DND-41 (cell line): ENCODE measurements around the gene GSK3A.
A peak's percentile ranks its signal among the peaks of the same experiment; 100 is the strongest.

Source experiments
- ATAC-seq: fragments of 200-7000 bp; cut with Tn5 transposase; 3 replicates; pipeline ENCODE4 v1.9.1; 2021; ENCODE audit warnings: low read depth; ENCODE audit not compliant: insufficient read depth
- DNase-seq: peaks from one replicate; pipeline ENCODE4 v3.0.0-alpha.2; 2020
- H2AFZ ChIP-seq: 2 replicates; pipeline ENCODE4 v1.6.0; 2012; ENCODE audit warnings: low read depth, low read length
- H3K27ac ChIP-seq: 2 replicates; pipeline ENCODE4 v1.5.1; 2012; ENCODE audit warnings: low read length, inconsistent platforms
- H3K27me3 ChIP-seq: fragments of 200-600 bp; sonication (generic); 2 replicates; pipeline ENCODE4 v1.6.0; 2012; ENCODE audit warnings: low read length, mild to moderate bottlenecking, inconsistent platforms; ENCODE audit not compliant: insufficient read depth, poor library complexity
- H3K36me3 ChIP-seq: 2 replicates; pipeline ENCODE4 v1.5.1; 2012; ENCODE audit warnings: low read length, inconsistent platforms; ENCODE audit not compliant: insufficient read depth
- H3K4me1 ChIP-seq: 2 replicates; pipeline ENCODE4 v1.5.1; 2012; ENCODE audit warnings: mild to moderate bottlenecking, low read length; ENCODE audit not compliant: insufficient read depth
- H3K4me2 ChIP-seq: 2 replicates; pipeline ENCODE4 v1.6.0; 2012; ENCODE audit warnings: mild to moderate bottlenecking, moderate library complexity, low read length, inconsistent platforms; ENCODE audit not compliant: insufficient read depth
- H3K4me3 ChIP-seq, 2 experiments: fragments of 200-600 bp in 1 of 2; shearing (Covaris generic) in 1 of 2; 2 replicates each; pipeline ENCODE4 v1.5.1; 2012 to 2016; ENCODE audit warnings: inconsistent platforms in 2 of 2, low read length in 2 of 2, mild to moderate bottlenecking in 2 of 2, low read depth in 1 of 2, moderate library complexity in 1 of 2
- H3K79me2 ChIP-seq: 2 replicates; pipeline ENCODE4 v1.6.0; 2012; ENCODE audit warnings: low read length, inconsistent platforms; ENCODE audit not compliant: insufficient read depth
- H3K9ac ChIP-seq: 2 replicates; pipeline ENCODE4 v1.6.0; 2012; ENCODE audit warnings: low read depth, mild to moderate bottlenecking, inconsistent platforms, low read length, moderate library complexity
- H3K9me3 ChIP-seq: 2 replicates; pipeline ENCODE4 v1.5.1; 2012; ENCODE audit warnings: low read length, moderate library complexity, mild to moderate bottlenecking, inconsistent platforms; ENCODE audit not compliant: insufficient read depth, severe bottlenecking
- H4K20me1 ChIP-seq: 2 replicates; pipeline ENCODE4 v1.6.0; 2012; ENCODE audit warnings: low read length; ENCODE audit not compliant: insufficient read depth
- EZH2 ChIP-seq: IDR thresholded peaks from 3 replicates; pipeline ENCODE4 v1.6.1; 2012; ENCODE audit warnings: borderline replicate concordance, low read depth, mild to moderate bottlenecking, moderate library complexity, low read length, inconsistent platforms; ENCODE audit not compliant: severe bottlenecking
- TF ChIP-seq, protein P1 (sequence below): IDR thresholded peaks from 2 replicates; pipeline ENCODE4 v1.5.1; 2012; ENCODE audit warnings: borderline replicate concordance, low read length, moderate library complexity, mild to moderate bottlenecking; ENCODE audit not compliant: poor library complexity, severe bottlenecking; ENCODE audit errors: extremely low read depth

Gene GSK3A

DNA sequence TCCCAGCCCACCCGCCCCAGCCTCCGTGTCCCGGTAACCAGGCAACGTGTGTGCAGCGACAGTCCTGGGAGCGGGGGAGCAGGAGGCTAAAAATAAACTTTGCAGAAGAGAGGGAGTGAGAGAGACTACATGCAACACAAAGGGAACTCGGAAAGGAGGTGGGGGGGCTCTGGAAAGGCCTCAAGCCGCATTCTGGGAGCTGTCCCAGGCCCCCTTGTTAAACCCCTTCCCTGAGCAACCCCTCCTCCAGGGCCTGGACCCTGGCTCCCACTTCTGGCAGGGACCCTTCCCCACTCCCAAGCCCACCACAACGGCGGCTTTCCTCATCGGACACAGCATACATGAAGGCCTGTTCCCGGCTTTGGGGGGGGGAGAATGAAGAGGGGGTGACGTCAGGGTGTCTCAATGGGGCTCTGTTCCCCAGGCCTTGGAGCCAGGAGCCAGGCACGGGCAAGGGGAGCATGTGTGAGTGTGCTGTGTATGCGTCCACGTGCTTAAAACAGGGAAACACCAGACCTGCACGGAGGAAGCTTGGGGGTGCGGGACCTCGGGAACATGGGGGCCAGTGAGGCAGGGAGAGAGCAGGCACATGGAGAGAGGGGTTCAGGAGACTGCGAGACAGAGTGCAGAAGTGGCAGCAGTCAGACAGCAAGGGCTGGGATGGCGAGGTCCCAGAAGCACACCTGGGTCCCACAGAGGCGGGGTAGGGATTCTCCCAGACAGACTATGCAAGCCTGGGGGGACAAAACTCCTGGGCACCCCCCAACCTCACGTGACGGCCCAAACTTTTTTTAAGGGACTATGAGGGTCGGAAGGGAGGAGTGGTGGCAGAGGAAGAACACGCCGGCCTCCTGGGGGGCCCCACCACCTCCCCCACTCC, 10.2 kb upstream of the GSK3A start:
- Histone ChIP-seq H3K4me2 (peak overlapping the region; percentile 79), H3K27me3 (no peaks in the 10 kb centered on the region), H3K9me3 (no peaks in the 10 kb centered on the region), H3K4me1 (peaks cover 28% of the 10 kb centered on the region), H3K27ac (peak overlapping the region; percentile 91), H3K4me3 (peak overlapping the region; percentile 83 to 90; a peak in 3 of 4 replicates), H3K79me2 (peaks cover 50% of the 10 kb centered on the region), H3K36me3 (peaks cover 27% of the 10 kb centered on the region), H3K9ac (peak overlapping the region; percentile 98), H2AFZ (peak overlapping the region; percentile 81; the same call in 1 of the 2 replicates), H4K20me1 (peaks cover 31% of the 10 kb centered on the region)
- no peak for ATAC-seq
- no peak for DNase-seq
- TF ChIP-seq EZH2 = no peak
- TF ChIP-seq, protein P1, sequence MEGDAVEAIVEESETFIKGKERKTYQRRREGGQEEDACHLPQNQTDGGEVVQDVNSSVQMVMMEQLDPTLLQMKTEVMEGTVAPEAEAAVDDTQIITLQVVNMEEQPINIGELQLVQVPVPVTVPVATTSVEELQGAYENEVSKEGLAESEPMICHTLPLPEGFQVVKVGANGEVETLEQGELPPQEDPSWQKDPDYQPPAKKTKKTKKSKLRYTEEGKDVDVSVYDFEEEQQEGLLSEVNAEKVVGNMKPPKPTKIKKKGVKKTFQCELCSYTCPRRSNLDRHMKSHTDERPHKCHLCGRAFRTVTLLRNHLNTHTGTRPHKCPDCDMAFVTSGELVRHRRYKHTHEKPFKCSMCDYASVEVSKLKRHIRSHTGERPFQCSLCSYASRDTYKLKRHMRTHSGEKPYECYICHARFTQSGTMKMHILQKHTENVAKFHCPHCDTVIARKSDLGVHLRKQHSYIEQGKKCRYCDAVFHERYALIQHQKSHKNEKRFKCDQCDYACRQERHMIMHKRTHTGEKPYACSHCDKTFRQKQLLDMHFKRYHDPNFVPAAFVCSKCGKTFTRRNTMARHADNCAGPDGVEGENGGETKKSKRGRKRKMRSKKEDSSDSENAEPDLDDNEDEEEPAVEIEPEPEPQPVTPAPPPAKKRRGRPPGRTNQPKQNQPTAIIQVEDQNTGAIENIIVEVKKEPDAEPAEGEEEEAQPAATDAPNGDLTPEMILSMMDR = no peak

DNA sequence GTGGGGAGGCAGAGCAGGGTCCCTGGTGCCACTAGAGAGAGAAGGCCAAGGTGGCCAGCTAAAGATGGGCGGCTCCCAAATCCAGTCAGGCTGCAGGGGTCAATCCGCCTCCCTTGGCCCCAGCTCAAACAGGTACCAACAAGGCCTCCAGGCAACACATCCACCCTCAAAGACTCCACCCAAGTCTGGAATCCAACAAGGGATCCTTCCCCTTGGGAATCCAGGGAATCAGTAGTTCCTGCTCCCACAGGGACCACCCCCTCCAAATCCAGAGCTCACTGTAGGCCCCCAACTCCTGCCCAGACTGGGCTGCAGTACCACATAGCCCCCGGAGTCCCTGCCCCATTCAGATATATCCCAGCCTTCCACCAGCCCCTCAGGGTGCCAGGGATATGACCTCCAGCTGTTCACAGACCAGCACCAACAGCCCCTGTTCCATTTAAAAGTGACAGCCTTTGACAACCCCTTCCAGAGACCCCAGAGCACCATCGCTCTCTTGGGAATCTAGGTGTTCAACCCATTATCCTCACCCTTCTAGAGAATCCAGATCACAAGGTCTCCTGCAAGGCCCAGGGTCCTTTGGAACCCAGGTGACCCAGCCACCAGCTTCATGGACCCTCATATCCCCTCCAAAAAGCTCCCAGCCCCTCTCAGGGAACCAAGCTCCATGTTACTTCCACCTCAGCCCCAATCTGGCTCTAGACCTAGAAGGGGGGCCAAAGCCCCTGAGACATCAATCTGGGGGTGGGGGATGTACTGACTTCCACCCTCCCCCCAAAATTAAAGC, 9.4 kb upstream of the GSK3A start:
- peaks cover 28% of the 10 kb centered on the region for H3K4me1 ChIP-seq
- peak overlapping the region; percentile 0; the same call in 1 of the 2 replicates for H3K9ac ChIP-seq
- no peak for DNase-seq
- peaks cover 31% of the 10 kb centered on the region for H3K36me3 ChIP-seq
- H3K9me3 ChIP-seq = no peaks in the 10 kb centered on the region
- no peak overlapping the region for H3K4me3 ChIP-seq
- H3K27me3 ChIP-seq = no peaks in the 10 kb centered on the region
- ATAC-seq = no peak
- H3K4me2 ChIP-seq = no peak overlapping the region
- H3K79me2 ChIP-seq = peaks cover 50% of the 10 kb centered on the region
- no peak overlapping the region for H2AFZ ChIP-seq
- no peak overlapping the region for H3K27ac ChIP-seq
- H4K20me1 ChIP-seq = peaks cover 31% of the 10 kb centered on the region
- no peak for TF ChIP-seq EZH2
- TF ChIP-seq, protein P1 = no peak

DNA sequence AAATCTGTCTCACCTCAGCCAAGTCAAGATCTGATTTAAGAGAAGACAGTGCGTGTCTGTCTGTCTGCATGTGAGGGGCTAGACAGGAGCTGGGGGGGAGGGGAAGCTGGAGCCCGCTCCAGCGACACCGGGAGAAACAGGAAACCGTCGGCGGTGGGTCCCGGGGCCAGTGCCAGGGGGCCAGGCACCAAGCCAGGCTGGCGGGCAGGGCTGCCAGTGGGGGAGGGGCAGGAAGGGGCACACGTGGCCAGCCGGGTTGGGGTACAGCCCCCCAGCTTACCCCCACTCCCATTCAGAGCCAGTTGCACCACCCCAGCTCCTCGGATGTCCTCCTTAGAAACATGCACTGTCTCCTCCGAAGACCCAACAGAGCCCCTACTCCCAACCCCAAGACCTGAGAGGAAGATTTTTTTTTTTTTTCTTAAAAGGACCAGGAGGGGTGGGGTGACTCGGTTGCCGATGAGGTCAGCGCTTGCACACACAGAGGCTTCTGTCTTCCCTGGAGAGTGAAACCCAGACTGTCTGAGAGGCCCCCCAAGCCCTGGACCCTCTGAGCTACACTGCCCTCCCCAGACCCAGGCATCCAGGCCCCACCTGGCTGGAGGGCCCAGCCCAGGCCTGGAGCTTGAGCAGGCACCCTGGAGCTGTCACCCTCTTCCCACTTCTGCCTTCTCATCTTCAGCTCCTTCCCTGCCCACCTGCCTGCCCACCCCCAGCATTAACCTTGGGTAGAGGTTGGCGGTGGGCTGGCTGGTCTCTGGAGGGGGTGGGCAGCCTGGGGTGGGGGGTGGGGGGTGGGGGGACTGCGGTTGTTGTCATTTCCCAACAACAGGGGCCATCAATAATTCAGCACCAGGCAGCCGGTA, 8.5 kb upstream of the GSK3A start:
- TF ChIP-seq, protein P1 = no peak
- no peak for TF ChIP-seq EZH2
- Histone ChIP-seq H3K79me2 (peaks cover 50% of the 10 kb centered on the region), H3K27ac (no peak overlapping the region), H2AFZ (no peak overlapping the region), H3K36me3 (peaks cover 31% of the 10 kb centered on the region), H3K4me3 (no peak overlapping the region), H3K27me3 (no peaks in the 10 kb centered on the region), H3K4me2 (no peak overlapping the region), H3K4me1 (peaks cover 26% of the 10 kb centered on the region), H3K9me3 (no peaks in the 10 kb centered on the region), H3K9ac (no peak overlapping the region), H4K20me1 (peaks cover 31% of the 10 kb centered on the region)
- DNase-seq (no peak), ATAC-seq (no peak)
